A549 (cell line): ENCODE measurements around the gene SLC46A2. TPM values are rescaled to one million over a fixed set of nuclear protein-coding genes. Genes with fewer than 3 reads are reported as not detected.

Experiments
- ATAC-seq, 2 experiments: fragments of 200-7000 bp in 1 of 2; fragments of >200 bp in 1 of 2; cut with Nextera tagmentation in 1 of 2; cut with Tn5 transposase in 1 of 2; 3 replicates each; pipeline versions ENCODE4 v1.8.0 to v1.9.1; 2018 to 2020; ENCODE audit warnings: mild to moderate bottlenecking in 1 of 2, moderate library complexity in 1 of 2
- CTCF ChIA-PET: fragments of 300-600 bp; sonication (Branson Sonifier 250); formaldehyde crosslinking; extraction: SDS; loops from one replicate; lab custom pipeline; 2021; ENCODE audit warnings: antibody characterized with exemption, inconsistent platforms; lab: Yijun Ruan, JAX
- POLR2A ChIA-PET: fragments of 350-600 bp; formaldehyde crosslinking; extraction: SDS; loops from one replicate; lab custom pipeline; 2021; ENCODE audit warnings: antibody characterized with exemption, inconsistent platforms; lab: Yijun Ruan, JAX
- DNase-seq, 2 experiments: peaks; one replicate each; pipeline versions ENCODE4 v3.0.0 to v3.0.0-alpha.2; 2011 to 2016; ENCODE audit warnings: low read depth in 1 of 2, low spot score in 1 of 2
- FAIRE-seq: peaks from 2 replicates; lab custom pipeline; 2011; peaks lifted over from hg19 to GRCh38; lab: Jason Lieb, UNC
- H3K27ac ChIP-seq, 2 experiments: fragments of >200 bp; sonication (Bioruptor Twin); formaldehyde crosslinking; 3 replicates each; pipeline ENCODE4 v1.5.1; 2016 to 2017
- H3K4me1 ChIP-seq: fragments of >200 bp; sonication (Bioruptor Twin); formaldehyde crosslinking; 3 replicates; pipeline ENCODE4 v1.6.1; 2016
- H3K4me2 ChIP-seq: fragments of >200 bp; sonication (Bioruptor Twin); formaldehyde crosslinking; 3 replicates; pipeline ENCODE4 v1.6.1; 2016
- H3K4me3 ChIP-seq: fragments of >200 bp; sonication (Bioruptor Twin); formaldehyde crosslinking; 3 replicates; pipeline ENCODE4 v1.5.1; 2016
- H3K9me3 ChIP-seq: fragments of >200 bp; sonication (Bioruptor Twin); formaldehyde crosslinking; 3 replicates; pipeline ENCODE4 v1.6.1; 2016
- CBX2 ChIP-seq: fragments of 200-600 bp; sonication (generic); IDR thresholded peaks from 2 replicates; pipeline ENCODE4 v1.6.1; 2016; ENCODE audit warnings: low read depth, mild to moderate bottlenecking, borderline replicate concordance
- EHMT2 ChIP-seq: fragments of 200-600 bp; sonication (generic); IDR thresholded peaks from 2 replicates; pipeline ENCODE4 v1.6.1; 2016; ENCODE audit warnings: antibody characterized with exemption, low read depth, mild to moderate bottlenecking, moderate library complexity
- EP300 ChIP-seq, 2 experiments: fragments of >200 bp; sonication (Bioruptor Twin); formaldehyde crosslinking; IDR thresholded peaks; 2 replicates in 1 of 2; 3 replicates in 1 of 2; pipeline ENCODE4 v1.6.1; 2016 to 2017
- FOSL2 ChIP-seq, 2 experiments: fragments of 450-650 bp in 1 of 2; fragments of >200 bp in 1 of 2; sonication (Bioruptor Twin) in 1 of 2; formaldehyde crosslinking; IDR thresholded peaks; 2 replicates each; pipeline versions ENCODE4 v1.5.0 to v1.6.1; 2016 to 2020; ENCODE audit warnings: mild to moderate bottlenecking in 1 of 2, moderate library complexity in 1 of 2
- HEYL ChIP-seq: fragments of 250-450 bp; sonication (Bioruptor Pico); IDR thresholded peaks from 2 replicates; pipeline ENCODE4 v1.8.0; 2021; ENCODE audit warnings: mild to moderate bottlenecking, moderate library complexity
- HOXB13 ChIP-seq: fragments of 250-450 bp; sonication (Bioruptor Pico); IDR thresholded peaks from 2 replicates; pipeline ENCODE4 v1.5.0; 2020; ENCODE audit warnings: low read depth, mild to moderate bottlenecking, moderate library complexity
- HOXB5 ChIP-seq: fragments of 250-450 bp; sonication (Bioruptor Pico); IDR thresholded peaks from 2 replicates; pipeline ENCODE4 v1.5.0; 2020; ENCODE audit warnings: mild to moderate bottlenecking, moderate library complexity
- KDM5A ChIP-seq: fragments of 200-600 bp; sonication (generic); IDR thresholded peaks from 2 replicates; pipeline ENCODE4 v1.6.1; 2016; ENCODE audit warnings: antibody characterized with exemption, mild to moderate bottlenecking
- POLR2A ChIP-seq: IDR thresholded peaks from 2 replicates; pipeline ENCODE4 v1.6.1; 2012; ENCODE audit warnings: mild to moderate bottlenecking, low read length
- RARB ChIP-seq: fragments of 250-450 bp; sonication (Bioruptor Pico); IDR thresholded peaks from 2 replicates; pipeline ENCODE4 v1.8.0; 2021; ENCODE audit warnings: mild to moderate bottlenecking, moderate library complexity
- RCOR1 ChIP-seq: fragments of 150-350 bp; IDR thresholded peaks from 2 replicates; pipeline ENCODE4 v1.6.1; 2014; ENCODE audit warnings: antibody characterized with exemption, low read length, low read depth
- REST ChIP-seq: fragments of 200-600 bp; sonication (generic); IDR thresholded peaks from 2 replicates; pipeline ENCODE4 v1.6.1; 2016; ENCODE audit warnings: antibody characterized with exemption, mild to moderate bottlenecking, moderate library complexity
- RNF2 ChIP-seq: fragments of 200-600 bp; sonication (generic); IDR thresholded peaks from 2 replicates; pipeline ENCODE4 v1.6.1; 2016; ENCODE audit warnings: low read depth, mild to moderate bottlenecking, antibody characterized with exemption, moderate library complexity, borderline replicate concordance
- SMC3 ChIP-seq: fragments of >200 bp; sonication (Bioruptor Twin); formaldehyde crosslinking; IDR thresholded peaks from 3 replicates; pipeline ENCODE4 v1.6.1; 2018; ENCODE audit warnings: inconsistent platforms
- SREBF2 ChIP-seq: fragments of 450-650 bp; IDR thresholded peaks from 2 replicates; pipeline ENCODE4 v1.6.1; 2014; ENCODE audit warnings: mild to moderate bottlenecking, moderate library complexity
- TFCP2L1 ChIP-seq: fragments of 250-450 bp; sonication (Bioruptor Pico); IDR thresholded peaks from 2 replicates; pipeline ENCODE4 v1.5.0; 2021; ENCODE audit warnings: mild to moderate bottlenecking
- TP53 ChIP-seq: fragments of 250-450 bp; sonication (Bioruptor Pico); IDR thresholded peaks from 2 replicates; pipeline ENCODE4 v1.5.0; 2021; ENCODE audit warnings: mild to moderate bottlenecking, moderate library complexity
- WGBS: methylation state at CpG from one replicate; pipeline ENCODE4 v1.1.6; 2017; ENCODE audit errors: missing lambda C conversion rate; 5-methylcytosine and 5-hydroxymethylcytosine counted together
- polyA plus RNA-seq, 4 experiments: library from polyadenylated mRNA; depleted of rRNA in 3 of 4; stranded (reverse); fragments of >200 nt; fragmentation: RNase III in 1 of 4; extraction: RNeasy Plus Mini Kit Qiagen cat#74134 plus additional on column Dnase treatment in 1 of 4; gene quantifications; 2 replicates in 3 of 4; 3 replicates in 1 of 4; pipeline ENCODE4 v1.2.3, GENCODE V29; 2011 to 2017
- TF ChIP-seq, protein P1 (sequence below): IDR thresholded peaks from 2 replicates; pipeline ENCODE4 v1.6.1; 2012; ENCODE audit warnings: low read depth, borderline replicate concordance
- TF ChIP-seq, protein P2 (sequence below): fragments of 250-450 bp; sonication (Bioruptor Pico); IDR thresholded peaks from 2 replicates; pipeline ENCODE4 v1.5.0; 2020; ENCODE audit warnings: low read depth, mild to moderate bottlenecking, moderate library complexity
- TF ChIP-seq, protein P3 (sequence below): fragments of >200 bp; sonication (Bioruptor Twin); formaldehyde crosslinking; IDR thresholded peaks from 2 replicates; pipeline ENCODE4 v1.6.1; 2016
- TF ChIP-seq, protein P4 (sequence below): IDR thresholded peaks from 2 replicates; pipeline ENCODE4 v1.6.1; 2012

The SLC46A2 gene
- polyA plus RNA-seq, 2 of the 4 experiments (the other 2 are of a cell fraction): not detected

- POLR2A ChIA-PET: no interaction called here
- DNase-seq: no peak
- WGBS: 84% methylated on average over 4 of the region's 4 CpGs
- TF ChIP-seq, protein P1, sequence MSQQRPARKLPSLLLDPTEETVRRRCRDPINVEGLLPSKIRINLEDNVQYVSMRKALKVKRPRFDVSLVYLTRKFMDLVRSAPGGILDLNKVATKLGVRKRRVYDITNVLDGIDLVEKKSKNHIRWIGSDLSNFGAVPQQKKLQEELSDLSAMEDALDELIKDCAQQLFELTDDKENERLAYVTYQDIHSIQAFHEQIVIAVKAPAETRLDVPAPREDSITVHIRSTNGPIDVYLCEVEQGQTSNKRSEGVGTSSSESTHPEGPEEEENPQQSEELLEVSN: no peak
- TF ChIP-seq RNF2: no peak
- no peak for TF ChIP-seq SREBF2
- no peak for TF ChIP-seq TP53 (CRISPR knock-in tag)
- TF ChIP-seq HEYL (CRISPR knock-in tag): no peak
- no peak for TF ChIP-seq SMC3
- no peak for TF ChIP-seq KDM5A
- no peak for TF ChIP-seq TFCP2L1 (CRISPR knock-in tag)
- TF ChIP-seq, protein P2, sequence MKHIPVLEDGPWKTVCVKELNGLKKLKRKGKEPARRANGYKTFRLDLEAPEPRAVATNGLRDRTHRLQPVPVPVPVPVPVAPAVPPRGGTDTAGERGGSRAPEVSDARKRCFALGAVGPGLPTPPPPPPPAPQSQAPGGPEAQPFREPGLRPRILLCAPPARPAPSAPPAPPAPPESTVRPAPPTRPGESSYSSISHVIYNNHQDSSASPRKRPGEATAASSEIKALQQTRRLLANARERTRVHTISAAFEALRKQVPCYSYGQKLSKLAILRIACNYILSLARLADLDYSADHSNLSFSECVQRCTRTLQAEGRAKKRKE (CRISPR knock-in tag): no peak
- TF ChIP-seq, protein P3, sequence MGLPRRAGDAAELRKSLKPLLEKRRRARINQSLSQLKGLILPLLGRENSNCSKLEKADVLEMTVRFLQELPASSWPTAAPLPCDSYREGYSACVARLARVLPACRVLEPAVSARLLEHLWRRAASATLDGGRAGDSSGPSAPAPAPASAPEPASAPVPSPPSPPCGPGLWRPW: no peak
- no peak for TF ChIP-seq FOSL2 (IDR thresholded peaks at IDR 0.05)
- no peak for TF ChIP-seq FOSL2 (CRISPR knock-in tag; IDR thresholded peaks at IDR 0.05)
- no peak for TF ChIP-seq POLR2A
- H3K4me2 ChIP-seq: no peak overlapping the region
- ATAC-seq: no peak
- no peak overlapping the region for H3K4me3 ChIP-seq
- CTCF ChIA-PET: interaction anchor here (3.4 kb wide), 1 partner anchor 60 kb away, joined by 24 read pairs; no protein-coding TSS in a partner anchor
- FAIRE-seq: no peak
- no peaks in the 10 kb centered on the region for H3K9me3 ChIP-seq
- no peak overlapping the region for H3K27ac ChIP-seq
- no peaks in the 10 kb centered on the region for H3K4me1 ChIP-seq
Observed at GRCh38 chr9:112842555-112842954, 48.1 kb downstream of the SLC46A2 start.

DNA sequence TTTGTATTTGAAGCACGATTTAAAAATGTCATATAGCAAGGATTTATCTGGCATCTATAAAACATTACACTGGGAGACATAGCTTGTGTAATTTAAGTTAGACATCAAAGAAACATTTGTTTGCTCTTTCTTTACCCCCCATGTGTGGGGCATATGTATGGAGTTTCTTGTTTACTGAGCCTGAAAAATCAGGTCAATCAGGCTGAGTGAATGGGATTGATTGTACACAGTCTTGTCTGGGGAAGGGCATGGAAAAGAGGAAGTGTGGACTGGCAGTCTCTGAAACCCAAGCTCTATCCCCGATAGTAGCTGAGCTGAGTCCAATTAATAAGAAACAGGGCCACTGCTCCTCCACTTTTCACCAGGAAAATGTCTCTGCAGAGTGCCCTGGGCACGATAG is 49.4 kb downstream of the SLC46A2 start:
- ChIA-PET CTCF (interaction anchor here (0.7 to 1.3 kb wide), 2 partner anchors 15 to 62 kb away, joined by 3 to 5 read pairs; no protein-coding TSS in a partner anchor), POLR2A (no interaction called here)
- no peak for DNase-seq
- TF ChIP-seq CBX2: no peak
- no peak for TF ChIP-seq RARB (CRISPR knock-in tag)
- TF ChIP-seq KDM5A: no peak
- no peak for TF ChIP-seq SMC3
- TF ChIP-seq REST: no peak
- TF ChIP-seq EP300 (IDR thresholded peaks at IDR 0.05): no peak
- TF ChIP-seq HOXB5 (CRISPR knock-in tag): no peak
- TF ChIP-seq RCOR1: no peak
- no peak for TF ChIP-seq EHMT2
- TF ChIP-seq, protein P4, sequence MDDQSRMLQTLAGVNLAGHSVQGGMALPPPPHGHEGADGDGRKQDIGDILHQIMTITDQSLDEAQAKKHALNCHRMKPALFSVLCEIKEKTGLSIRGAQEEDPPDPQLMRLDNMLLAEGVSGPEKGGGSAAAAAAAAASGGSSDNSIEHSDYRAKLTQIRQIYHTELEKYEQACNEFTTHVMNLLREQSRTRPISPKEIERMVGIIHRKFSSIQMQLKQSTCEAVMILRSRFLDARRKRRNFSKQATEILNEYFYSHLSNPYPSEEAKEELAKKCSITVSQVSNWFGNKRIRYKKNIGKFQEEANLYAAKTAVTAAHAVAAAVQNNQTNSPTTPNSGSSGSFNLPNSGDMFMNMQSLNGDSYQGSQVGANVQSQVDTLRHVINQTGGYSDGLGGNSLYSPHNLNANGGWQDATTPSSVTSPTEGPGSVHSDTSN: no peak
- TF ChIP-seq HOXB13 (CRISPR knock-in tag): no peak
- TF ChIP-seq POLR2A: no peak
- Histone ChIP-seq H3K9me3 (no peaks in the 10 kb centered on the region), H3K4me3 (no peak overlapping the region), H3K4me2 (no peak overlapping the region), H3K27ac (no peak overlapping the region), H3K4me1 (no peaks in the 10 kb centered on the region)
- no peak for FAIRE-seq
- no peak for ATAC-seq
- WGBS: 60% methylated on average over 3 of the region's 3 CpGs
